BJ (cell line): ENCODE data around the gene LRFN2. TPM values are rescaled to one million over a fixed set of nuclear protein-coding genes. Genes with fewer than 3 reads are reported as not detected.

Experiments
- CTCF ChIA-PET: fragments of 350-600 bp; formaldehyde crosslinking; extraction: SDS; loops from one replicate; lab custom pipeline; 2021; ENCODE audit warnings: antibody characterized with exemption, inconsistent platforms; lab: Yijun Ruan, JAX
- POLR2A ChIA-PET: fragments of 300-600 bp; sonication (Branson Sonifier 250); formaldehyde crosslinking; extraction: SDS; loops from one replicate; lab custom pipeline; 2021; ENCODE audit warnings: antibody characterized with exemption; lab: Charles Lee
- DNase-seq: peaks from one replicate; pipeline ENCODE4 v3.0.0-alpha.2; 2011; ENCODE audit warnings: low read depth
- H3K27me3 ChIP-seq: 2 replicates; pipeline ENCODE4 v1.6.0; 2011; ENCODE audit warnings: low read length; ENCODE audit not compliant: control insufficient read depth, insufficient read depth
- H3K36me3 ChIP-seq: 2 replicates; pipeline ENCODE4 v1.5.1; 2011; ENCODE audit warnings: low read length; ENCODE audit not compliant: control insufficient read depth, insufficient read depth
- H3K4me3 ChIP-seq: 2 replicates; pipeline ENCODE4 v1.5.1; 2011; ENCODE audit warnings: low read depth, mild to moderate bottlenecking, control low read depth, low read length
- polyA plus RNA-seq: library from polyadenylated mRNA; depleted of rRNA; stranded (reverse); fragments of >200 nt; gene quantifications from 2 replicates; pipeline ENCODE4 v1.2.3, GENCODE V29; 2011
- TF ChIP-seq, protein P1 (sequence below): IDR thresholded peaks from 2 replicates; pipeline ENCODE4 v1.5.1; 2011; ENCODE audit warnings: low read depth, mild to moderate bottlenecking, control low read depth, inconsistent platforms, low read length, moderate library complexity; ENCODE audit not compliant: insufficient read depth

Gene LRFN2
- polyA plus RNA-seq, 1 experiment: not detected

DNA sequence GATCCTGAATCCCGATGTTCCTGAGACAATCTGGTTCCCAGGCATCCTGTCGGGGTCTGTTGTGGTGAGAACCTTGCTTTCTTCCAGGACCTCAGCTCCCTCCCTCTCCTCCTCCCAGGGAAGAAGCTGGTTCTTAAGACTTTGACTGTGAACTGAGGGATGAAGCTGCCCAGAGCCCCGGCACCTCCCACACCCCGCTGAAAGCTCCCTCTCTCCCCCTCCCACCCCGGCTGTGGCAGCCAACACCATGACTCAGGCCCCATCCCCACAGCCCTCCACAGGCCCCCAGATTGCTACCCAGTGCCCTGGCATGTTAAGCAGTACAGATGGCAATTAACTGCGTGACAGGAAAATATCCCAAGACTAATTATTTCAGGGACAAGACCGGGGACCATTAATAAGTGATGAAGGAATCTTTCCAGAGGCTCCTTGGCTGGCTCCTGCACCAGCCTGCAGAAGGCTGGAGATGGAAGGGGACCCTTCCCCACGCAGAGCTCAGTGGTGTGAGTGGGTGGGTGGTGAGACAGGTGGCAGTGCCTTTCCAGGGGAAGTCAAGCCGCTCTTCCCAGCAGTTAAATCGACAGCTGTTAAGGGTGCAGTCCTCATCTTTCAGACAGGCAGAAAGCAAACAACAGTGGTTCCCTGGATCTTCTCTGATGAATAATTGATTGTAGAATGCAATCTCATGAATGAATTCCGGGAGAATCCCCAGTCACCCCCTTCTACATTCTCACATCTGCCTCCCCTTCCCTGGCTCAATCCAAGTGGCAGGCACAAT lies 237.9 kb downstream of the LRFN2 start:
- ChIA-PET POLR2A (no interaction called here), CTCF (no interaction called here)
- no peaks in the 10 kb centered on the region for H3K27me3 ChIP-seq
- no peak overlapping the region for H3K4me3 ChIP-seq
- DNase-seq: no peak
- no peaks in the 10 kb centered on the region for H3K36me3 ChIP-seq
- TF ChIP-seq, protein P1, sequence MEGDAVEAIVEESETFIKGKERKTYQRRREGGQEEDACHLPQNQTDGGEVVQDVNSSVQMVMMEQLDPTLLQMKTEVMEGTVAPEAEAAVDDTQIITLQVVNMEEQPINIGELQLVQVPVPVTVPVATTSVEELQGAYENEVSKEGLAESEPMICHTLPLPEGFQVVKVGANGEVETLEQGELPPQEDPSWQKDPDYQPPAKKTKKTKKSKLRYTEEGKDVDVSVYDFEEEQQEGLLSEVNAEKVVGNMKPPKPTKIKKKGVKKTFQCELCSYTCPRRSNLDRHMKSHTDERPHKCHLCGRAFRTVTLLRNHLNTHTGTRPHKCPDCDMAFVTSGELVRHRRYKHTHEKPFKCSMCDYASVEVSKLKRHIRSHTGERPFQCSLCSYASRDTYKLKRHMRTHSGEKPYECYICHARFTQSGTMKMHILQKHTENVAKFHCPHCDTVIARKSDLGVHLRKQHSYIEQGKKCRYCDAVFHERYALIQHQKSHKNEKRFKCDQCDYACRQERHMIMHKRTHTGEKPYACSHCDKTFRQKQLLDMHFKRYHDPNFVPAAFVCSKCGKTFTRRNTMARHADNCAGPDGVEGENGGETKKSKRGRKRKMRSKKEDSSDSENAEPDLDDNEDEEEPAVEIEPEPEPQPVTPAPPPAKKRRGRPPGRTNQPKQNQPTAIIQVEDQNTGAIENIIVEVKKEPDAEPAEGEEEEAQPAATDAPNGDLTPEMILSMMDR: no peak

DNA sequence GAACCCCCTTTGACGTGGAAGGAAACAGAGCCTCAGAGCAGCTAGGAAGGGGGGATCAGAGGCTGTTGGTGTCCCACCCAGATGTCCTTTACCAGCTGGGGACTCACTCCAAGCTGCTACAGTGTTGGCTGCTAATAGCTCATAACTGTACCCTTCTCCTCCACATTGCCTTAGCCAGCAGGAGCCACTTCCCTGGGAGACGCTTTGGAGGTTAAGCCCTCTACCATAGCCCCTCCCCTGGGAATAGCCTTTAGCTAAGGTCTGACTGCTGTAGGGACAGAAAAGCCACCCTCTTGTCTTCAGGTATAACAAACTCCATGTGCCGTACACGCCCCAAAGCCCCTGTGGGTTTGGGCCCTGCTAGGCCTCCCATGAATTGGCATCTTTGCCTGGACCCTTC lies 238.6 kb downstream of the LRFN2 start:
- H3K27me3 ChIP-seq: no peaks in the 10 kb centered on the region
- ChIA-PET CTCF (interaction anchor here (1.1 kb wide), 1 partner anchor 16 kb away, joined by 3 read pairs; no protein-coding TSS in a partner anchor), POLR2A (no interaction called here)
- no peak for DNase-seq
- H3K36me3 ChIP-seq: no peaks in the 10 kb centered on the region
- H3K4me3 ChIP-seq: no peak overlapping the region
- TF ChIP-seq, protein P1: no peak

DNA sequence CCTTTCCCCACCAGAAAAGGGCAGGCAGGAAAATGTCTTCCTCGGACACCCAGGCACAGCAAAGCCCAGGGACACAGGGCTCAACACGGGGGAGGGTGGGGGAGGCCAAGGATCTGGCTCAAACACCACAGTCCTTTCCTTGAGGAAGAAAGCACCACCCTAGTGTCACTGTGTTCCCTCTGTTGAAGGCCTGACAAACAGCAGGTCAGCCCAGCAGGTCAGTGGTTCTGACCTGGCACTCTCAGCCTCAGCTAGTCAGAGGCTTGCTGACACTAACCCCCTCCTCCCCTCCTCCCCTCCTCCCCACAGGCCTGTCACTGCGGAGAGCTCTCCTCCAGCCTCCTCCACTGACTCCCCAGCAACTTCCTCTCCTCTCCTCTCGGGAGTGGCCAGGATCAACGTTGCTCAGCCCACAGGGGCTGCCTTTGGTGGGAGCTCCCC lies 239.6 kb downstream of the LRFN2 start:
- CTCF ChIA-PET: interaction anchor here (1.1 kb wide), 1 partner anchor 15 kb away, joined by 3 read pairs; no protein-coding TSS in a partner anchor
- TF ChIP-seq, protein P1: no peak
- DNase-seq: no peak
- POLR2A ChIA-PET: no interaction called here
- no peak overlapping the region for H3K4me3 ChIP-seq
- H3K36me3 ChIP-seq: no peaks in the 10 kb centered on the region
- no peaks in the 10 kb centered on the region for H3K27me3 ChIP-seq

DNA sequence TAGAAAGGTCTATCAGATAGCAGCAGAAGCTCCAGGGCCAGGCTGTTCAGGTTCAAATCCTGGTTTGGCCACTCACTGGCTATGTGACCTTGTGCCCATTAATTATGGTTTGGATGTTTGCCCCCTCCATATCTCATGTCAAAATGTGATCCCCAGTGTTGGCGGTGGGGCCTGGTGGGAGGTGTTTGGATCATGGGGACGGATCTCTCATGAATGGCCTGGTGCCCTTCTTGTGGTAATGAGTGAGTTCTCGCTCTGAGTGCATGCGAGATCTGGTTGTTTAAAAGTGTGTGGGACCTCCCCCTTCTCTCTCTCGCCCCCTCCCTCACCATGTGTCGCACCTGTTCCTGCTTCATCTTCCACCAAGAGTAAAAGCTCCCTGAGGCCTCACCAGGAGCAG lies 240.9 kb downstream of the LRFN2 start:
- Histone ChIP-seq H3K4me3 (no peak overlapping the region), H3K27me3 (no peaks in the 10 kb centered on the region), H3K36me3 (no peaks in the 10 kb centered on the region)
- POLR2A ChIA-PET: no interaction called here
- TF ChIP-seq, protein P1: no peak
- CTCF ChIA-PET: no interaction called here
- no peak for DNase-seq

- ChIA-PET CTCF (interaction anchor here (0.8 kb wide), 1 partner anchor 18 kb away, joined by 3 read pairs; no protein-coding TSS in a partner anchor), POLR2A (no interaction called here)
- Histone ChIP-seq H3K36me3 (no peaks in the 10 kb centered on the region), H3K27me3 (no peaks in the 10 kb centered on the region), H3K4me3 (no peak overlapping the region)
- no peak for DNase-seq
- TF ChIP-seq, protein P1: no peak
These were observed 242.5 kb downstream of the LRFN2 start for GRCh38 chr6:40344566-40345167.
